Measurements from ENCODE around the gene DTWD1.
A peak's percentile ranks its signal among the peaks of the same experiment; 100 is the strongest.
"Not testable (repeated sequence)": the region's sequence is repeated elsewhere in the genome, so short reads cannot be mapped to it uniquely, and the experiment has no call there.

The DTWD1 gene

DNA sequence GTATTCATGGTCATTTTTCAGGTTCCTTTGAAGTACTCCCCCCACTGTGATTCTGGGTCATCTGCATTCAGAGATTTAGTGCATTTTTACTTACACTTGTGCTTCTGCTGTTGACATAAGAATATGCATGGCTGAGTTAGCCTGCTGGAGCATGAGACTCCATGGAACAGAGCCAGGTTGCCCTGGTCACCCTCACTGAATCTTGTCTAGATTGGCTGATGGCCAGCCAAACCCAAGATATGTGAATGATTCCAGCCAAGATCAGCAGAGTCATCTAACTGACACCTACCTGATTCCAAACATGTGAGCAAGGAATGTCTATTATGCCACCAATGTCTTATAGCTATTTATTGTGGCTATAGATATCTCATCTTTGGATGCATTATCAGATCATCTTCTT is 25.1 kb downstream of the DTWD1 start:
- peak in 6 of 56 donors; percentile 0 to 33 (median 2) for DNase-seq

DNA sequence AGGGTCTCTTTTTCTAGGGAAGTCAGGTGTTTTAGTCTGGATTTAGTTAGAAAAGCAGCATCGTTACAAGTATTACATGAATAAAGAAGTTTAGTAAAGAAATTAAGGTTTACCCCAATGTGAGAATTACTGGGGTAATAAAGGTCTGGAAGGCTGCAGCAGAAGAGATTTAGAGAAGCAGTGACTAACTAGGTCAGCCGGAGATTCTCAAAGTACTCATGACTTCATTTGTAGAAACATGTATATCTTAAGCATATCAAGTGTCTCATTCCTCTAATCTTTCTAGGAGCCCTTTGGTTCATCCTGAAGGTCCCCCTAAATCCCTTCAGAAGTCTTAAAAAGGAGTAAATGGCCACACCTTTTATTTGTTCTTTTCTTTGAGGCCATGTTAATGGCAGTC is 26.0 kb downstream of the DTWD1 start:
- DNase-seq = no peak

DNA sequence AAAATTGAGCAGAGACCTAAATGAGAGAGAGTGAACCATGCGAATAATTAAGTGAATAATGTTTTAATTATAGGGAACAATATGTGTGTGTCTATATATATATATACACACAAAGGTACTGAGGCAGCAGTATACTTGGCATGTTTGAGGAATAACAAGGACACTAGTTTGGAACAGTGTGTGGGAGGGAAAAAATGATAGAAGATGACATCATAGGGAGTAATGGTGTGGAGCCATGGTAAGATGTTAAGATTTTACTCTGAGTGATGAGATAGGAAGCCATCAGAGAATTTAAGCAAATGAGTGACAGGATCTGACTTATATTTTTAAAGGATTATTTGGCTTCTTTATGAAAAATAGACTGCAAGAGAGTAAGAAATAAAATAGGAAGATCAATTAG is 29.1 kb downstream of the DTWD1 start:
- no peak for DNase-seq

DNA sequence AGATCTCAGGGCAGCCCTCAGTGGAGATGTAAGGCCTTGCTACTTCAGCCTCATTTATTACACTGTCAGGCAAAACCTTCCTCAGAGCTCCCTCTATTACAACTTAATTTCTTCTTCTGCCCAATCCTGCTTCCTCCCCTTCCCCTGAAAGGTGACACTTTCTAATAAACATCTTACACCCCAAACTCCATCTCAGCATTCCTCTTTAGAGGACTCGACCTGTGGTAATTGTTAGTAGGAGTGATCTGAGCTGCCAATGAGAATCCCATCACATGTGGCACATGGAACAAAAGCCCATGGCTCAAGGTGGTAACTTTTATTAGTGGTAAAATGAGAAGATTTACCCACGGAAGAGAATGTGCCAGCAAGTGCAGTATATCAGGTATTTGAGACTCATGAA is 29.8 kb downstream of the DTWD1 start:
- no peak for DNase-seq

DNA sequence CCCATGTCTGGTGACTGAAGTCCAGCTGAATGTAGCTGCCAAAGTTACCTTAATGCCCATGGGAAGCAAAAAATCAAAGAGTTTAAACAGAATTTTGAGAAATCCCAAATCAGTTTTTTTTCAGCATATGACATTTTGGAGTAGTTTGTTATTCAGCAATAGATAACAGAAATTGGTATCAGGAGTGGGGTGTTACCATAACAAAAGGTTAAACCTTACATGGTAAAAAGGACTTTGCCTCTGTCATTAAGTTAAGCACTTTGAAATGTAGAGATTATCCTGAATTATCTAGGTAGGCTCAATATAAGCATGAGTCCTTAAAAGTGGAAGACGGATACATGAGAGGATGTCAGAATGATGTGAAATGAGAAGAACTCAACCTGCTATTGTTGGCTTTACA is 32.1 kb downstream of the DTWD1 start:
- no peak for DNase-seq

DNA sequence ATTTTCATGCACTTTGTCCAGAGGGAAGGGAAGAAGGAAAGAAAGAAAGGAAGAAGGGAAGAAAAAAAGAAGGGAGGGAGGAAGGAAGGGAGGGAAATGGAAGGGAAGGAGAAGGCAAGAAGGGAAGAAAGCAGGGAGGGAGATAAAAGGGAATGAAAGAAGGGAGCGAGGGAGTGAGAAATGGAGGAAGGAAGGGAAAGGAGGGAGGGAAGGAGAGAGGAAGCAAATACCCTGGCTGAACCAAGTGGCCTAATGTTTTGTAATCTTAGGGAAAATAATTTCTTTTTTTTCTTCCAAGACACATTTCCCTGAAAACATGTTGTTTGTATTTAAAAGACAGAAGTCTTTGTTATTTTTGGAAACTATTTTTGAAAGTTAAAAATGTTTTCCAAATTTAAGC is 35.9 kb downstream of the DTWD1 start:
- DNase-seq = no peak

DNA sequence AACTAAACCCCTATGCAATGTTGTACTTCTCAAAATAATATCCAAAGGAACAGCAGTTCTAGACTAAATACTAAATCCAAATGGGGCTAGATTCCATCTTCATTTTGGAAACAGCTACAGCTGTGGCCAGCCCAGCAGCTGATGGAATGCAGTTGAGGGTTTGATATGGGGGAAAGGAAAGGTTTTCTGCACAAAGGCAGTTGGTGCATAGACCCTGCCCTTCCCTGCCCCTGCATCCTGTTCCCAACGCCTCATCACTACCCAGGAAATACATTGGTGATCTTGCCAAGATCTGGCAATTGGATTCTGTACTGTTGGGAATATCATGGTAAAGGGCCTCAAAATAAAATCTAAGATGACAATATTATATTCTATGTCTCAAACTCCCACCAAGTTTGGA is 43.9 kb downstream of the DTWD1 start:
- DNase-seq = no peak

DNA sequence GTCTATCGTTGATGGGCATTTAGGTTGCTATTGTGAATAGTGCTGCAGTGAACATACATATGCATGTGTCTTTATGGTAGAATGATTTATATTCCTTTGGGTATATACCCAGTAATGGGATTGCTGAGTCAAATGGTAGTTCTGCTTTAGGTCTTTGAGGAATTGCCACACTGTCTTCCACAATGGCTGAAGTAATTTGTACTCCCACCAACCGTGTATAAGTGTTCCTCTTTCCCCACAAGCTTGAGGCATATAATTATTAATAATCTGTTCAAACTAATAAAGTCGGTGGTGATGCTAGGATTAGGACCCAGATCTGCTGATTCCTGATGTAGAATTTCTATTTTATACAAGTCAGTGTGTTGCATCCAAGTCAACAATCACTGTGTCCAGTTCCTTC is 45.6 kb downstream of the DTWD1 start:
- DNase-seq = not testable (repeated sequence)

DNA sequence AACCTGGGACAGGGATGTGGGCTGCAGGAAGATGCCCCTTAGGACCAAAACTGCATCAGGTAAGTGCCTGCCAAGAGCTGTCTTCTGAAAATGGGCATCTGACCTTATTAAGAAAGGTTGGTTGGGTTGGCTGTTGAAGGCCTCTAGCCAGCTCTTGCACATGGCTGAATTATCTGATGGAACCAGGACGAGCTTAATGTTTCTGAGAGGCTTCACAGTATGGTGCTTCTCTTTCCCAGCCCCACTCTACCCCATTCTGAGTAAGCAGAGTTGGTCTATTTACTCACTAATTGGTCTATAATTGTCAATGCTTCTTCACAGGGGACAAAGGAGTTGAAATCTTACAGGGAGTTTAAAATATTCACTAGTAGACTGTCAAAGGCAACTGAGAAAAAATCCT is 48.4 kb downstream of the DTWD1 start:
- DNase-seq = no peak

DNA sequence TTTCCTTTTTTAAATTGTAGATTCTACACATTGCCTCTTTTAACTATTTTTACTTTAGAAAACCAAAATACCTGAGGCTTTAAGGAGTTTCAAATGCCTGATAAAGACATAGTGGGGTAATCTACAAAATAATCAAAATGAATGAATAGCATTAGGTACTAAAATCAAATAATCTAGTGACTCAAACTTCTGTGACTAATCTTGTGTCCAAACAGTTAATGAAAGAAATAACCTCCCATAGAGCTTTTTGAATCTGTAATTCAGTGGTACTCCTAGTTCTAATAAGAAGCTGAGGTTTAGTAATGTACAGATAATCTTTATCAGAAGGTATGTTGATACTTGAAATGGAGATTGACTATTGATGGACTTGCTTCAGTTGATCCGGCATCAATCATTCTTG is 53.0 kb downstream of the DTWD1 start:
- no peak for DNase-seq

DNA sequence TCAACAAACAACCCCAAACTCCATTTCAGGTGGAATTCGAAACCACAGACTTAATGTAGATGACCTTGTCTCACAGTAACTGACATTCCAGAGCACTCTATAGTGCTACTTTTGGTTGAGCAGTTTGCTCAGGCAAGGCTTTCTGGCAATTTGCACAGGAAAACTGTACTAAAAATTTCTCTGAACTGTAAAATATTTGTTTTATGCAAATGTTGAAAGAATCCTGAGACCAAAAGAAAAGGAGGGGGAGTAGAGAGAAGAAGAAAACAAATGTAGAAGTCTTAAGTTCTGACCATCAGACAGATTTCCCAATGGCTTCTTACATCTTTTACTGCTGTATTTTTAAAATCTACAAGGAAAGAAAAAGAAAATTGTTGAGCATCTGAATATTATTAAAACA is 53.5 kb downstream of the DTWD1 start:
- no peak for DNase-seq

DNA sequence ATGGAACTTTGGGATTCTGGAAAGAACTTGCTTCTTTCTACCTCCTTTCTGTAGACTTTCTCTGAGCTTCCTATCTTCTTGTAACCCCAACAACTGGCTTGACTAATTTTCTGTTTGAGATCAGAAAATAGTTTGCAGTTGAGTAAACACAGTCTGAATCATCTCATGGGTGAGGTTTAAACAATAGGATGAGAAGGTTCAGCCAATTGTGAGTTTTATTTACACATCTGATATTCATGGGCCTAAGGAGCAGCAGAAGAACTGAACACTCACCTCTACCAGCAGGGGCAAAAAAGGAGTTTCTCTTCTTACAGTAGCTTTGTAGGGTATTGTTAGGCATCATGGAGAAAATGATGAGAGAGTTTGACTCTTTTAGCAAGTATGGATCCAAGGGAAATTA is 54.2 kb downstream of the DTWD1 start:
- DNase-seq = no peak

DNA sequence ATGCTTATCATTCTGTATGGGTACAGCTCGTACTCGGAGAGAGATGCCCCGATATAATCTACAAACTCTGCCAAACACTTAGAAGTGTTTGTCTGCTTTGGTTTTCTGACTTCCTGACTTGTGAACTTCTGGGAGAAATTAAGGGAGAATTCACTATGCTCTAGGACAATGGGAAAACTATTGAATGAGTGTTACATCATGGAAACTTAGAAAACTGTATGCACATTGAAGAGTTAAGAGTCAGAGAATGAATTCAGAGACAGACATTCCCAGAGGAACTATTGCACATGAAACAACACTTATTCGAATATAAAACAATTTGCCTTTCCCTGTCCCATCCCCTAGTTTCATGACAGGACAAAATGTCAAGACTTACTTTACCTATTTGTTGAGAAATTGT is 57.8 kb downstream of the DTWD1 start:
- no peak for DNase-seq

DNA sequence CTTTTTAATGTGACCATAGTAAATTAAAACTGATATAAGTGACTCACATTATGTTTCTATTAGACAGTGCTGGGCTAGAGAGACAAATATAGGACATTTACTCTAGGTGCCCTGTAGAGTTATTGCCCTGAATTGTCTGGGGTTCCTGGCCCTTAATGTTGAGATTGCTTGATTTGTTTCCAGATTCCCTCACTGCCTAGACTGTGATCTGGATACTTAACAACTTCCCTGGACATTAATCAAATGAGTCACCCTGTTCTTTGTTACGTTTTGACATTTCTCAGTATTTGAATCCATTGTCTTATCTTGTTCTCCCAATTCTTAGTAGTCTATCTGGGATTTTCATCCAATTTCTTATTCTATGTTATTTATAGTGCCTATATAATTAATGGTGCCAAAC is 65.8 kb downstream of the DTWD1 start:
- DNase-seq = no peak

DNA sequence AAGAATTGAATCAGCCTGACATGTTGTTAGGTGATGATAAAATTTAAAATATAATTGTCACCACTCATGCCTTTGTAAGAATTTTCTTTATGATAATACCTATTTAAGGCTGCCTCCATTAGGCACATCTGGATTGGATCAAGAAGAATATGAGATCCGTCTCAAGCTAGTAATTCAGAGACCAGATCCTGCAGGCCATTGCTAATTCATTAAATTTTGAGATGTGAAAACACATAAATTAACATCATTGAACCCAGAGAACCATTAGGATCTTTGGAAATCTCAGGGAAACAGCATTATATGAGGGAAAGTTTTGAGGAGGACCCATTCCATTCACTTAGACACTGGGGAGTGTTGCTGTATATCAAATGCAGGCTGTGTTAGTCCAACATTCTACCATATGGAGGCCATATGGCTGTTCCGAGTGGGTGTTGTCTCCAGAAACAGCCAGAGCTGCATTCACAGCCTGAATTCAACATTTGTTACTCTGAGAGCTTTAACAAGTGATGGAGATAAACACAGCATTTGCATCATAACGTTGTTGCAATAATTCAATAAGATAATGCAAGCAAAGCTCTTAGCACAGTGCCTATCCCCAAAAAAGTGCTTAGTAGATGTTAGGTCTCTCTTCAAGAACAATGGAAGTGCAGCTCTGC is 67.4 kb downstream of the DTWD1 start:
- DNase-seq = no peak

DNA sequence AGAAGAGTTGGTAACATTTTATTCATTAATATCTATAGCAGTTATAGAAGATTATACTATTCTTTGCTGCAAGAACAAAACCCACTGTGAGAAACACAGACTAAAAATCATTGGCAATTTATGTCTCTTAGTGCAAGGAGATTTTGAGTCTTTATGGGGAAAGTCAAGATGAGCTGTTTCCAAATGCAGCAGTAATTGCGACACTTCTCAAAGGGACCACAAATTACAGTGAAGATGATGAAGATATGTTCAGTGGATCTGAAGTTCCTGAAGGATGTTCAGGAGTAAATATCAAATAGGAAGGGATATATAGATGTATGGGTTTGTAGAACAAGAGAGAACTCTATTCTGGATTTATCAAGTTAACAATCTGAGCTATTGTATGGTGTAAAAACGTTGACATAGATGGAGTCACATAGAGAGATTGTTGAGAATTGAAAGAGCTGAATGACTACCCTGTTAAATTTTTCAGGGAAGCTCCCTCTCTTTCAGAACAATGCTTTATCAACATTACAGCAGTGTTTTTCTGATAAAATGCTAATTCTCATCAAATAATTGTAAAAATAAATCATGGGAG is 71.8 kb downstream of the DTWD1 start:
- DNase-seq = no peak

DNA sequence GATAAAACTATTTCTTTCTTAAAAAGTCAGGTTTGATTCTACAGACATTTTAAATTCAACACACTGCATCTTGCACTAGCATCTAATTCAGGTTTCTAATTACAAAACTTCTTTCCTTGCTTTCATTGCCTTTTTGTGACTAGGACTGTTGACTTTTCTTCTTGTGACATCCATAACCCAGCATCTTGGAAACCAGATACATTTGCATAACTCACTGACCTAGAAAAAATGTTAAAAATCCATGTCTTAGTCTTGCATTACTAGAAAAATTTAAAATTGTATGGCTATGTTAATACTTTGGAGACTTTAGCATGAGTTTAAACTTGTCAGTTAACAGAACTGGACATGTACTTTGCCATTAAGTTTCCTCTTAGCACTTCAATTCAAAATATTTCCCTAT is 72.7 kb downstream of the DTWD1 start:
- no peak for DNase-seq

DNA sequence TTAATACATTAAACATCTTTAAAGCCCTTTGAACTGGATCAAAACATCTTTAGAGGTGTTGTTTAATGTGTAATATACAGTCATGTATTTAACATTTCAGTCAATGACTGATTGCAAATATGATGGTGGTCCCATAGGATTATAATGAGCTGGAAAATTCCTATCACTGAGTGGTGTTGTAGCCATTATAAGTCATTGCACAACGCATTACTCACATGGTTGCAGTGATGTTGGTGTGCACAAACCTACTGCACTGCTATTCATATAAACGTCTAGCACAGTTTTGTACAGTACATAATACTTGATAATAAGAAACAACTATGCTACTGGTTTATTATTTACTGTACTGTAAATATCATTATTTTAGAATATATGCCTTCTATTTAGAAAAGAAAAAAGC is 75.6 kb downstream of the DTWD1 start:
- no peak for DNase-seq

DNA sequence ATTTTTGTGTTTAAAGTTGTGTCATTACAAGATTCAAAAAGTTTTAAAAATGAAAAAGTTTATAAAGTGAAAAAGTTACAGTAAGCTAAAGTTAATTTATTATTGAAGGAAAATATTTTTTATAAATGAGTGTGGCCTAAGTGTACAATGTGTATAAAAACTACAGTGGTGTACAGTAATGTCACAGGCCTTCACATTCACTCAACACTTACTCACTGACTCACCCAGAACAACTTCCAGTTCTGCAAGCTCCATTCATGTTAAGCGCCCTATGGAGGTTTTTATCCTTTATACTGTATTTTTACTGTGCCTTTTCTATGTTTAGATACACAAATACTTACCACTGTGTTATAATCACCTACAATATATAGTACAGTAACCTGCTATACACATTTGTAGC is 76.3 kb downstream of the DTWD1 start:
- no peak for DNase-seq

DNA sequence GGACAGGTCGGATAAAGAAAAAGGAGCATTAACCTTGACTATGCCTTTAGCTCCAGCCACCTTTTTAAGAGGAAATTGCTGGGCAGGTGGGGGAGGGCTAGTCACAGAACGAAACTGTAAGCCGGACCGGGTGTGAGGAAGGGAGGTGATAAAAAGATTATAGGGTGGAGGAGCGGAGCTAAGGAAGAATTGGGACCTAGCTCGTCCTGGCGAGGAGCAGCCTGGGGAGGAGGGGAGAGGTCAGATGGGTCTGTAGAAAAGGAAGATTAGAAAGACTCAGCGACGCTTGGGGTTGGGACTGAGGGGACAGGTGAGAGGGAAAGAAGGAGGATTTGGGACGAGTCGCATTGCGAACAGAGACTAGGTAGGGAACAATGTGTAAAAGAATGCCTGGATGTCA is 82.1 kb downstream of the DTWD1 start:
- not testable (repeated sequence) for DNase-seq
